GM12891 (cell line): ENCODE results near the gene SLIT1. TPM values are rescaled to one million over a fixed set of nuclear protein-coding genes. Genes with fewer than 3 reads are reported as not detected.

Source experiments
- DNase-seq: peaks from one replicate; pipeline ENCODE4 v3.0.0; 2011; ENCODE audit warnings: low spot score; ENCODE audit not compliant: insufficient read length
- FAIRE-seq: peaks from 2 replicates; lab custom pipeline; 2011; peaks lifted over from hg19 to GRCh38; lab: Jason Lieb, UNC
- PAX5 ChIP-seq: IDR thresholded peaks from 2 replicates; pipeline ENCODE4 v1.6.1; 2011; ENCODE audit warnings: low read length, moderate library complexity, mild to moderate bottlenecking; ENCODE audit not compliant: insufficient read depth, severe bottlenecking
- POLR2A ChIP-seq: IDR thresholded peaks from 2 replicates; pipeline ENCODE4 v1.6.1; 2011; ENCODE audit warnings: low read depth, low read length, control low read depth
- POLR2AphosphoS5 ChIP-seq: IDR thresholded peaks from 2 replicates; pipeline ENCODE4 v1.6.1; 2011; ENCODE audit warnings: low read depth, low read length, control low read depth
- POU2F2 ChIP-seq: IDR thresholded peaks from 2 replicates; pipeline ENCODE4 v1.6.1; 2011; ENCODE audit warnings: low read depth, mild to moderate bottlenecking, control low read depth, low read length, moderate library complexity
- SPI1 ChIP-seq: IDR thresholded peaks from 2 replicates; pipeline ENCODE4 v1.6.1; 2011; ENCODE audit warnings: low read depth, low read length, control low read depth
- TAF1 ChIP-seq: IDR thresholded peaks from 2 replicates; pipeline ENCODE4 v1.6.1; 2011; ENCODE audit warnings: low read depth, low read length, control low read depth
- polyA plus RNA-seq: library from polyadenylated mRNA; unstranded; fragments of >200 nt; gene quantifications from one replicate; pipeline ENCODE4 v1.2.1, GENCODE V29; 2012; ENCODE audit warnings: low read depth, missing spikeins, inconsistent platforms; ENCODE audit not compliant: missing spikeins

Gene SLIT1
- 0.06 TPM for polyA plus RNA-seq

DNA sequence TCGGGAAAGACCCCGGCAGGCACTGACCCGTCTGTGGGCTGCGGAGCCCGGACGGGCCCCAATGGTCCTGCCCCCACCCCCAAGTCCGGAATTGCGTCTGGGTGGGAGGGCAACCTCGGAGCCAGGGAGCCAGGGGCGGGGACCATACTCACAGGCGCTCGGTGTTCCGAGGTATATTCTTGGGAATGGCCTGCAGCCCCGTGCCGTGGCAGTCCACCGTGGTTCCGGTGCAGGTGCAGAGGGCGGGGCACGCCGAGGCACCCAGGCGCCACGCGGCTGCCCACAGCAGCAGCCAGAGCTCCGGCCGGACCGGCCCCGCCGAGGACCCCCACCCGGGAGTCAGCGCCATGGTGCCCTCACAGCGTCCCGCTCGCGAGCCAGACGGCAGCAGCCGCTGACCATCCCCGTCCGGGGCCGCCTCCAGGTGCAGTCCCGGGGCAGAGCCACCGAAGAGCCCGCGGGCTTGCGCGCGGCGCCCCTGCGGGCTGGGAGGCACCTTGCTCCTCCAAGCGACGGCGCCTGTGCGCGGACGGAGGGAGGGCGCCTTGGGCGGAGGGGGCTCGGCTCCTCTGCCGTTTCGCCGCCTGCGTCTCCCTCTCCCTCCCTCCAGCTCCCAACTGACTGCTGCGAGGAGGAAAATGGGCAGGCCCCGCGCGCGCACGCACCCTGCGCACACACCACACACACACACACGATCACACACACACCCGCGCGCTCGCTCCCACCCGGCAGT lies at the start of gene SLIT1:
TSS of gene SLIT1 (minus strand) at position 634 of the 733 bp plus-strand sequence. CDS start at position 349, 285 bp downstream.
- FAIRE-seq = no peak
- no peak for TF ChIP-seq SPI1
- no peak for TF ChIP-seq PAX5
- TF ChIP-seq POLR2AphosphoS5 = no peak
- no peak for TF ChIP-seq POLR2A
- no peak for DNase-seq

DNA sequence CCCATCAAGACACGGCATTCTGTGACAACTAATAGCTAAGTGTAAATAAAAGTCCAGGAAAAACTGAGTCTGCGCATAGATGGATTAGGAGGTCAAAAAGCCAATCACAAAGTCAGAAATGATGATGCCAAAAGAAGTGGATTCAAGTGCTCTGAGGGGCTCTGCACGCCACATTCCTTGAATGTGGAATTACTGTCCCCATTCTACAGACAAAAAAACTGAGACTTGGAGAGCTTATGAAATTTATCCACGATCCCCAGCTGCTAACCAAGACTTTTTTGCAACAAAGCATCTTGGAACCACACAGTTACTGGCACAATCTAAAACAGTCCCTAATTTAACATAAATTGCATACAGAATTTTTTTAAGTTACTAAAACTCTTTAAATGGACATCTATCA lies 49.6 kb upstream of the SLIT1 start:
- TF ChIP-seq POLR2AphosphoS5 = no peak
- TF ChIP-seq SPI1 = no peak
- no peak for TF ChIP-seq POLR2A
- no peak for TF ChIP-seq PAX5
- TF ChIP-seq POU2F2 = no peak
- FAIRE-seq = no peak
- no peak for DNase-seq

DNA sequence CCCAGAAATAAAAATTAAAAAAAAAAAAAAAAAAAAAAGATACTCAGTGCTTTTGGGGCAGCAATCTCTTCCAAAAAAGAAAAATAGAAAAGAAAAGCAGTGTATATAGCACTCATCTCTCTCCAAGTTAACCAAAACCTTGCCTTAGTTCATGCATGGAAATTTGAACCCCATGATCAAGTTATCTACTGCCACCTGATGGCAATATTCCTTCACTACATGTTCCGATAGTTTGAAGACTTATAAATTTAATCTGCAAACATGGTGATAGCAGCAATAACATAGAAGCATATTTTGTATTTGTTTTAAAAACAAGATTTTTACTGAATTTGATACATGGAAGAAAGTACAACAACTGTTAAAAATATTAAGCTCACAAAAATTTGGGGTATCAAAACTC lies 48.6 kb upstream of the SLIT1 start:
- FAIRE-seq (no peak), DNase-seq (no peak)
- no peak for TF ChIP-seq TAF1
- no peak for TF ChIP-seq POU2F2
- TF ChIP-seq SPI1 = no peak
- no peak for TF ChIP-seq PAX5
- TF ChIP-seq POLR2A = no peak
- no peak for TF ChIP-seq POLR2AphosphoS5

DNA sequence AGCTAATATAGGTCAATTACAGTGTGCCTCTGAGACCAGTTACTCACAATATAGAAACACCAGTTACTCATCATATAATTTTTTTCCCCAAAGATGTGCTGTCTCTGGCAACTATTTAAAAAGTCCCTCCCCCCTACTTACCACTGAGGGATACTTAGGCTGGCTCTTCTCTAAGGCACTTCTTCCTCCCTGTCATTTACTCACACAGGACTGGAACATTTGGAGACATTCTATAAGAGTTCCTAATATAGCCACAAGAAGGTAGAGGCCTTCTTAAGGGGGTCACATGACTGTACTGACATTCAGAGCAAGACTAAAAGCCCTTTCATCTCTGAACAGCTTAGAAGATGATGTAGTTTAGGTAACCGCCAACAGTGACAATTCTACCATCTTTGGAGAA lies 44.4 kb upstream of the SLIT1 start:
- no peak for TF ChIP-seq POLR2A
- no peak for TF ChIP-seq SPI1
- no peak for TF ChIP-seq TAF1
- TF ChIP-seq POLR2AphosphoS5 = no peak
- TF ChIP-seq PAX5 = no peak
- no peak for TF ChIP-seq POU2F2
- no peak for DNase-seq
- no peak for FAIRE-seq

DNA sequence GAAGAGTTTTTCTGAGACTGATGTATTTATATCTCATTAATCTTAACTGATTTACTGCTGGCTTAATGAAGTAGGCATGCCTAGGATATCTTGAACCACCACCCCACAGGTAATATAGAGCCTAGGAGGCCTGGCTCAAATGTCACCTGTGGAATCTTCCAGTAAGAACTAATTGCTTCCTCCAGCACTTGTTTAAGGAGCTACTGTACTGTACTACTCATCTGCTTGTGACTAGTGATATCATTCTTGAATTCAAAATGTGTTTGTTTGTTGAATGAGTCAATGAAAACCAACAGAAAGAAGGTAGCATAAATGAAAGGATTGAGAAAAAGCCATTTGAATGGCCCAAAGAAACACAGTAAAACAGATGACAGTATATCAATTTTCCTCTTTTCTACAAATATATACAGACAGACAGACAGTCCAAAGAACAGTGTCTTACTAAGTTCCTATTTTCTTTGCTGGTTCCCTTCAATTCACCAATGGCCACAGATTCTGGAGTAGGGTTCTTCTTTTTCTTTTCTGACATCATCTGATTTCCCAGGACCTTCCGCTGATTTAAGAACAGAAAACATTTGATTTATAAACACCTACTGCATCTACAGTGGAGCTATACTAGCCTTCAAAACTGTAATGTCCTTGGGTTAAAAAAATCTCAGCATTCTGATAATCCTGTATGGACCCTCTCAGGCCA lies 43.7 kb upstream of the SLIT1 start:
- no peak for DNase-seq
- no peak for FAIRE-seq
- TF ChIP-seq SPI1 (no peak), PAX5 (no peak), TAF1 (no peak), POU2F2 (no peak), POLR2A (no peak), POLR2AphosphoS5 (no peak)

DNA sequence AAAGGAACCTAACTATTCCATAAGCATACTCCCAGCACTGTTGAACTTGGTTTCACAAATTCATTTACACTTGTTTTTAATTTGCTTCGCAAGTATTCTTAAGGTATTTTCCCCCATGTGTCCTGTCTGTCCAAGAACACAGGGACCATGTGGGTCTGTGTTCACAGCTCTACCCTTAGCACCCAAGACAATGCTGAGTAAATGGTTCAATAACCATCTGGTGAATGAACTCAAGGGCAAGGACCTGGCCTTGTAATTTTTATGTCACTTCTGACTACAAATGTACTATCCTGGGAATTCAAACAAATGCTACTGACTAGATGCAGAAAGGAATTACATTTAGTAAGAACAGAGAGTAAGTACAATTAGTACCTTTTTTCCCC lies 43.0 kb upstream of the SLIT1 start:
- no peak for FAIRE-seq
- DNase-seq = no peak
- TF ChIP-seq POLR2A = no peak
- TF ChIP-seq POU2F2 = no peak
- TF ChIP-seq SPI1 = no peak
- TF ChIP-seq TAF1 = no peak
- no peak for TF ChIP-seq POLR2AphosphoS5
- TF ChIP-seq PAX5 = no peak

DNA sequence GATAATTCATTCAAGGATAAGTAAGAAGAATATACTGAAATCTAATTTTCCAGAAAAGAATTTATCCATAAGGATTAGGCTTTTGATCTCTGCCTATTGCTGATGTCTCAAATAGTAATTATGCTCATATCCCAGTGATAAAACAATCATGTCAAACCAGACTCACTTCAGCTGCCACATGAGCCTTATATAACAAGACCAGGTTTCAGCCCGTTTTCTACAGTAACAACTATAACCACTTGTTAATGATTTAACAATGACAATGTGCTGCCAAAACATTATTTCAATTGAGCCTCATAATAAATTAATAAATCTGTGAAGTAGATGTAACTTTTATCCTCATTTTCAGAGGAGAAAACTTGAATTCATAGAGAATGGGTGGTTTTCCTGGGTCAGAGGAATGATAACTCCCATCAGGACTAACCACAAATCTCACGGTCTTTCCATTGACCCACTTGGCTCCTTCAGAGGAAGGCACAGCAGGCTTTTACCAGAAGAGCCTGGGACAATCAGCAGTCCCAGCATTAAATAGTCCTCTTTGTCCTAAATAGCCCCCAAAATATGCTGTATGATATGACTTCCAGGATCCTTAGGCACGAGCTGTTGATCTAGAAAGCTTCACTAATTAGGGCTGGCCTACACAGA lies 42.5 kb upstream of the SLIT1 start:
- DNase-seq (no peak), FAIRE-seq (no peak)
- TF ChIP-seq POLR2A (no peak), POU2F2 (no peak), SPI1 (no peak), POLR2AphosphoS5 (no peak), PAX5 (no peak), TAF1 (no peak)

DNA sequence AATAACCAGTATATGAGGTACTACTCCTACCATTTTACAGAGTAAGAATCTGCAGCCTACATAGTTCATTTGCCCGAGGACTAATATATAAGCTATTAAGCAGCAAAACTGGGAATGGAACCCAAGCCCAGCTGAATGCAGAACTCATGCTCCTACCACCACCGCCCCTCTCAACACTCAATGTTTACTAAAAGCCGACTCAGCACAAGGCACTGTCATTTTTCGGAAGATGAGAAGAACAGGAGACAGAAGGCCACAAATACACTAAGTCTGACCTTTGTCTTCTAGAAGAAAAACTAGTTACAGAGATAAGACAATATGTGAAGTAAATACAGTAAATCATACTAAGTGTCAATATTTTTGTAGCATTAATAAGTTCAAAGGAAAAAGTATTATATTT lies 40.6 kb upstream of the SLIT1 start:
- FAIRE-seq (no peak), DNase-seq (no peak)
- TF ChIP-seq SPI1 (no peak), POU2F2 (no peak), POLR2A (no peak), PAX5 (no peak), TAF1 (no peak), POLR2AphosphoS5 (no peak)
